GM12878 (cell line): ENCODE results near the gene KCNK7. TPM values are rescaled to one million over a fixed set of nuclear protein-coding genes. Genes with fewer than 3 reads are reported as not detected.

Experiments used
- ATAC-seq: fragments of 200-7000 bp; cut with Tn5 transposase; 3 replicates; pipeline ENCODE4 v1.9.1; 2020; ENCODE audit warnings: mild to moderate bottlenecking, moderate library complexity
- BruUV-seq: library from RNA; stranded (reverse); fragments of 400-500 nt; replicated peaks from 2 replicates; lab custom pipeline; 2021; lab: Mats Ljungman, UMichigan
- CTCF ChIA-PET: fragments of 300-600 bp; sonication (Branson Sonifier 250); formaldehyde crosslinking; extraction: SDS; loops from one replicate; lab custom pipeline; 2021; ENCODE audit warnings: inconsistent platforms; lab: Yijun Ruan, JAX
- POLR2A ChIA-PET: fragments of 350-600 bp; formaldehyde crosslinking; extraction: SDS; loops from one replicate; lab custom pipeline; 2021; ENCODE audit warnings: inconsistent platforms; lab: Charles Lee
- RAD21 ChIA-PET: fragments of 300-600 bp; sonication (Branson Sonifier 250); formaldehyde crosslinking; loops from one replicate; lab custom pipeline; 2023; ENCODE audit warnings: antibody characterized with exemption; ENCODE audit not compliant: unreplicated experiment; lab: Charles Lee
- SMC1A ChIA-PET: fragments of 300-600 bp; sonication (Branson Sonifier 250); formaldehyde crosslinking; loops from one replicate; lab custom pipeline; 2023; ENCODE audit not compliant: unreplicated experiment, uncharacterized antibody; lab: Charles Lee
- DNase-seq: peaks from one replicate; pipeline ENCODE4 v3.0.0-alpha.2; 2011; ENCODE audit warnings: low read depth, low spot score
- FAIRE-seq: peaks from 3 replicates; lab custom pipeline; 2011; peaks lifted over from hg19 to GRCh38; lab: Jason Lieb, UNC
- H2AFZ ChIP-seq: 2 replicates; pipeline ENCODE4 v1.6.0; 2011; ENCODE audit warnings: low read depth, low read length, control low read depth; ENCODE audit not compliant: control insufficient read depth
- H3K27ac ChIP-seq: 2 replicates; pipeline ENCODE4 v1.5.1; 2011; ENCODE audit warnings: control low read depth; ENCODE audit not compliant: control insufficient read depth, insufficient read depth
- H3K27me3 ChIP-seq, 2 experiments: replicated peaks in 1 of 2; 2 replicates each; pipeline versions ENCODE4 v1.6.0 to v1.6.1; 2011; ENCODE audit warnings: low read length in 1 of 2; ENCODE audit not compliant: control insufficient read depth in 2 of 2, insufficient read depth in 2 of 2
- H3K36me3 ChIP-seq, 2 experiments: 2 replicates each; pipeline ENCODE4 v1.5.1; 2011; ENCODE audit warnings: low read length in 1 of 2; ENCODE audit not compliant: control insufficient read depth in 2 of 2, insufficient read depth in 2 of 2
- H3K4me1 ChIP-seq: 2 replicates; pipeline ENCODE4 v1.6.1; 2011; ENCODE audit warnings: mild to moderate bottlenecking, low read length, moderate library complexity, mixed read lengths; ENCODE audit not compliant: control insufficient read depth, insufficient read depth
- H3K4me2 ChIP-seq: 2 replicates; pipeline ENCODE4 v1.6.0; 2011; ENCODE audit warnings: control low read depth; ENCODE audit not compliant: control insufficient read depth, insufficient read depth
- H3K4me3 ChIP-seq: fragments of 200-600 bp; sonication (generic); 2 replicates; pipeline ENCODE4 v1.5.1; 2016
- H3K79me2 ChIP-seq: 2 replicates; pipeline ENCODE4 v1.6.0; 2011; ENCODE audit warnings: low read length; ENCODE audit not compliant: control insufficient read depth, insufficient read depth
- H3K9ac ChIP-seq: 2 replicates; pipeline ENCODE4 v1.8.0; 2011; ENCODE audit warnings: low read length, control low read depth, mixed read lengths; ENCODE audit not compliant: control insufficient read depth, insufficient read depth
- H3K9me3 ChIP-seq: replicated peaks from 3 replicates; pipeline ENCODE4 v1.5.1; 2011; ENCODE audit warnings: mild to moderate bottlenecking, low read length; ENCODE audit not compliant: control insufficient read depth, insufficient read depth
- H4K20me1 ChIP-seq: 2 replicates; pipeline ENCODE4 v1.6.0; 2011; ENCODE audit not compliant: control insufficient read depth, insufficient read depth
- BCL11A ChIP-seq: IDR thresholded peaks from 2 replicates; pipeline ENCODE4 v1.6.1; 2011; ENCODE audit warnings: low read depth, low read length
- CBFB ChIP-seq: IDR thresholded peaks from 2 replicates; pipeline ENCODE4 v1.6.1; 2016; ENCODE audit warnings: antibody characterized with exemption, low read depth
- CBX5 ChIP-seq: sonication (generic); IDR thresholded peaks from 2 replicates; pipeline ENCODE4 v1.6.1; 2016; ENCODE audit warnings: low read depth, moderate library complexity, mild to moderate bottlenecking, inconsistent platforms
- DPF2 ChIP-seq: fragments of 450-650 bp; IDR thresholded peaks from 2 replicates; pipeline ENCODE4 v1.6.1; 2017; ENCODE audit warnings: mild to moderate bottlenecking
- FOXM1 ChIP-seq: IDR thresholded peaks from 2 replicates; pipeline ENCODE4 v1.6.1; 2012; ENCODE audit warnings: low read depth, mild to moderate bottlenecking, inconsistent platforms, low read length, moderate library complexity
- GABPA ChIP-seq: IDR thresholded peaks from 2 replicates; pipeline ENCODE4 v1.6.1; 2014; ENCODE audit warnings: antibody characterized with exemption, low read depth, mild to moderate bottlenecking, inconsistent platforms
- MLLT1 ChIP-seq: fragments of 450-650 bp; IDR thresholded peaks from 2 replicates; pipeline ENCODE4 v1.6.1; 2016; ENCODE audit warnings: mild to moderate bottlenecking
- PAX8 ChIP-seq: fragments of 450-650 bp; IDR thresholded peaks from 2 replicates; pipeline ENCODE4 v1.6.1; 2017; ENCODE audit warnings: mild to moderate bottlenecking, moderate library complexity
- POLR2A ChIP-seq: IDR thresholded peaks from 2 replicates; pipeline ENCODE4 v1.6.1; 2011; ENCODE audit warnings: low read depth, mild to moderate bottlenecking, low read length
- SIX5 ChIP-seq: IDR thresholded peaks from 2 replicates; pipeline ENCODE4 v1.6.1; 2011; ENCODE audit warnings: mild to moderate bottlenecking, low read depth, low read length, moderate library complexity; ENCODE audit not compliant: severe bottlenecking
- SMAD1 ChIP-seq: fragments of 450-650 bp; IDR thresholded peaks from 2 replicates; pipeline ENCODE4 v1.6.1; 2018; ENCODE audit warnings: mild to moderate bottlenecking, low read depth; ENCODE audit not compliant: partially characterized antibody
- SRF ChIP-seq, 2 experiments: IDR thresholded peaks; 2 replicates each; pipeline ENCODE4 v1.6.1; 2011; ENCODE audit warnings: low read depth in 2 of 2, low read length in 2 of 2, mild to moderate bottlenecking in 1 of 2, moderate library complexity in 1 of 2
- TARDBP ChIP-seq: IDR thresholded peaks from 2 replicates; pipeline ENCODE4 v1.6.1; 2016; ENCODE audit warnings: borderline replicate concordance
- ZSCAN29 ChIP-seq: fragments of 450-650 bp; IDR thresholded peaks from 2 replicates; pipeline ENCODE4 v1.6.1; 2017; ENCODE audit warnings: mild to moderate bottlenecking, moderate library complexity
- WGBS: methylation state at CpG from one replicate; pipeline ENCODE4 v1.1.6; 2016; ENCODE audit warnings: low lambda C conversion rate; ENCODE audit not compliant: insufficient replicate concordance, insufficient coverage; ENCODE audit errors: missing lambda C conversion rate; 5-methylcytosine and 5-hydroxymethylcytosine counted together
- in situ Hi-C: fragments of 300-500 bp; cut with MboI; formaldehyde crosslinking; loops from 9 replicates; pipeline ENCODE4 v1.14.3; 2018; ENCODE audit warnings: mixed read lengths
- intact Hi-C: fragments of 100-400 bp; cut with micrococcal nuclease; formaldehyde crosslinking; loops from one replicate; pipeline ENCODE4 v1.14.2; 2022; ENCODE audit not compliant: unreplicated experiment
- polyA plus RNA-seq, 11 experiments: library from polyadenylated mRNA; depleted of rRNA in 4 of 11; unstranded in 6 of 11; stranded (reverse) in 5 of 11; fragments of >200 nt; fragmentation: Nextera tagmentation in 4 of 11; fragmentation: Illumina TruSeq in 1 of 11; extraction: Ambion mirVana in 4 of 11; extraction: Trizol in 1 of 11; gene quantifications; 1 replicate in 1 of 11; 2 replicates in 10 of 11; pipeline versions ENCODE4 v1.2.1 to v1.2.3, GENCODE V29; 2011 to 2016; ENCODE audit warnings: inconsistent platforms in 2 of 11, missing spikeins in 2 of 11, low read depth in 1 of 11
- total RNA-seq, 4 experiments: library from RNA; depleted of rRNA in 3 of 4; stranded (reverse); fragments of >200 nt in 3 of 4; fragmentation: Illumina TruSeq in 1 of 4; extraction: Trizol in 1 of 4; gene quantifications; 2 replicates each; pipeline versions ENCODE4 v1.2.1 to v1.2.3, GENCODE V29; 2013 to 2021

Gene KCNK7
- total and polyA plus RNA-seq, 10 of the 15 experiments (the other 5 are each of a cell fraction or from before 2014, with no cell fraction given), result 0.11 to 0.54 (median 0.23) TPM; not detected in 7

- no peak overlapping the region for H3K4me3 ChIP-seq
- CTCF ChIA-PET, result interaction anchor here (0.6 to 2.0 kb wide), 4 partner anchors 8 to 203 kb away, joined by 3 to 13 read pairs (median 3); partner anchors contain the start of gene SIPA1
- H3K27ac ChIP-seq, result no peak overlapping the region
- POLR2A ChIA-PET, result interaction anchor here (0.6 to 2.4 kb wide), 4 partner anchors 8 to 48 kb away, joined by 3 to 17 read pairs (median 3); partner anchors contain the start of genes SIPA1 and ZNRD2
- DNase-seq, result no peak
- no peaks in the 10 kb centered on the region; the same call in 1 of the 2 replicates for H4K20me1 ChIP-seq
- ATAC-seq, result no peak
- H3K9me3 ChIP-seq, result no peaks in the 10 kb centered on the region
- peaks cover 51% of the 10 kb centered on the region for H3K79me2 ChIP-seq
- FAIRE-seq, result no peak
- no peaks in the 10 kb centered on the region for H3K27me3 ChIP-seq
- WGBS, result 96% methylated on average over 31 of the region's 33 CpGs
- 0 out of 2 replicates have a peak overlapping the region, but pooled peaks have one; percentile 94 for H3K4me2 ChIP-seq
- in situ Hi-C loops (no loop called here), intact Hi-C loops (no loop called here)
- no peak overlapping the region for H3K9ac ChIP-seq
- TF ChIP-seq ZSCAN29 (no peak), POLR2A (peak; percentile 8; the same call in 1 of the 2 replicates)
- SMC1A ChIA-PET, result no interaction called here
- no TSS peak for BruUV-seq
- no peak overlapping the region for H2AFZ ChIP-seq
- peaks cover 9% of the 10 kb centered on the region for H3K4me1 ChIP-seq
- RAD21 ChIA-PET, result no interaction called here
- H3K36me3 ChIP-seq, result peaks cover 16 to 21% of the 10 kb centered on the region in 2 experiments; a peak in 3 of 4 replicates
Observed at GRCh38 chr11:65617990-65618751, 22.6 kb upstream of the KCNK7 start.

- ChIA-PET POLR2A (interaction anchor here (0.5 to 5.0 kb wide), 9 partner anchors 9 to 301 kb away, joined by 3 to 34 read pairs (median 3); partner anchors contain the start of genes C11orf68, EHBP1L1, SIPA1 and ZNRD2), SMC1A (interaction anchor here (0.6 to 1.5 kb wide), 3 partner anchors 9 to 44 kb away, joined by 4 to 6 read pairs (median 4); partner anchors contain the start of genes FAM89B and SIPA1), RAD21 (interaction anchor here (0.6 to 1.4 kb wide), 2 partner anchors 28 to 94 kb away, joined by 3 read pairs; partner anchors contain the start of gene KAT5), CTCF (interaction anchor here (0.6 to 2.9 kb wide), 6 partner anchors 8 to 204 kb away, joined by 3 to 25 read pairs (median 4); partner anchors contain the start of genes FAM89B, SIPA1 and ZNRD2)
- H3K79me2 ChIP-seq, result peaks cover 60% of the 10 kb centered on the region
- H3K4me1 ChIP-seq, result peaks cover 18% of the 10 kb centered on the region
- peaks cover 13 to 21% of the 10 kb centered on the region in 2 experiments; a peak in 3 of 4 replicates for H3K36me3 ChIP-seq
- no peak overlapping the region for H2AFZ ChIP-seq
- 90% methylated on average over 17 of the region's 17 CpGs for WGBS
- H3K27me3 ChIP-seq, result no peaks in the 10 kb centered on the region
- peak overlapping the region; percentile 94 for H3K4me2 ChIP-seq
- no peaks in the 10 kb centered on the region for H3K9me3 ChIP-seq
- peak overlapping the region; percentile 68 for H3K9ac ChIP-seq
- H3K4me3 ChIP-seq, result peak overlapping the region; percentile 100
- TSS peak; percentile 60 for BruUV-seq
- in situ Hi-C loops, result no loop called here
- DNase-seq, result no peak
- H3K27ac ChIP-seq, result no peak overlapping the region
- TF ChIP-seq TARDBP (no peak), SMAD1 (no peak), DPF2 (no peak), SRF (IDR thresholded peaks at IDR 0.05; ENCODE audit: low read depth in 2 of 2, low read length in 2 of 2) (no peak), CBX5 (no peak), CBFB (no peak), GABPA (no peak), MLLT1 (no peak), BCL11A (no peak), PAX8 (no peak), SIX5 (no peak), FOXM1 (no peak)
- TF ChIP-seq, all 136 proteins: peak for 0
- FAIRE-seq (no peak), ATAC-seq (no peak)
- intact Hi-C loops, result no loop called here
- no peaks in the 10 kb centered on the region; the same call in 1 of the 2 replicates for H4K20me1 ChIP-seq
Observed at GRCh38 chr11:65617136-65617850, 21.7 kb upstream of the KCNK7 start.
